HepG2 (cell line): ENCODE measurements around the gene L3MBTL1. TPM values are rescaled to one million over a fixed set of nuclear protein-coding genes. Genes with fewer than 3 reads are reported as not detected.

ENCODE experiments used
- ATAC-seq: fragments of 200-7000 bp; cut with Tn5 transposase; 3 replicates; pipeline ENCODE4 v1.9.1; 2020; ENCODE audit warnings: mild to moderate bottlenecking, moderate library complexity
- BruUV-seq: library from RNA; stranded (reverse); fragments of 400-500 nt; replicated peaks from 2 replicates; lab custom pipeline; 2021; lab: Mats Ljungman, UMichigan
- CTCF ChIA-PET: fragments of 300-600 bp; formaldehyde crosslinking; extraction: SDS; loops from one replicate; lab custom pipeline; 2021; ENCODE audit warnings: low total read pairs, inconsistent platforms, low intra/inter-chr PET ratio; lab: Yijun Ruan, JAX
- POLR2A ChIA-PET: fragments of 350-600 bp; sonication (Branson Sonifier 250); formaldehyde crosslinking; loops from one replicate; lab custom pipeline; 2020; ENCODE audit warnings: antibody characterized with exemption, inconsistent platforms; lab: Yijun Ruan, JAX
- DNase-seq: peaks from one replicate; pipeline ENCODE4 v3.0.0-alpha.2; 2015; ENCODE audit warnings: low spot score
- FAIRE-seq: peaks from 3 replicates; lab custom pipeline; 2011; peaks lifted over from hg19 to GRCh38; lab: Jason Lieb, UNC
- H2AFZ ChIP-seq: one replicate; pipeline ENCODE4 v1.6.1; 2011; ENCODE audit warnings: low read length, inconsistent platforms
- H3K27ac ChIP-seq: fragments of 300-600 bp; 3 replicates; pipeline ENCODE4 v1.8.0; 2011; ENCODE audit warnings: mixed run types, mild to moderate bottlenecking, mixed read lengths, low read length, inconsistent platforms; ENCODE audit not compliant: insufficient read depth; ENCODE audit errors: extremely low read length
- H3K27me3 ChIP-seq, 2 experiments: fragments of 200-600 bp in 1 of 2; 2 replicates in 1 of 2; 3 replicates in 1 of 2; pipeline versions ENCODE4 v1.6.0 to v1.8.0; 2011; ENCODE audit warnings: low read length in 2 of 2, mild to moderate bottlenecking in 2 of 2, moderate library complexity in 2 of 2, inconsistent platforms in 1 of 2; ENCODE audit not compliant: insufficient read depth in 2 of 2, control insufficient read depth in 1 of 2
- H3K36me3 ChIP-seq, 2 experiments: fragments of 200-600 bp in 1 of 2; replicated peaks in 1 of 2; 2 replicates in 1 of 2; 3 replicates in 1 of 2; pipeline versions ENCODE4 v1.5.1 to v1.8.0; 2011; ENCODE audit warnings: low read length in 2 of 2, inconsistent platforms in 1 of 2; ENCODE audit not compliant: insufficient read depth in 2 of 2, control insufficient read depth in 1 of 2
- H3K4me1 ChIP-seq: 2 replicates; pipeline ENCODE4 v1.5.1; 2012; ENCODE audit warnings: low read length, inconsistent platforms; ENCODE audit not compliant: insufficient read depth
- H3K4me2 ChIP-seq: 2 replicates; pipeline ENCODE4 v1.6.0; 2011; ENCODE audit warnings: low read depth, low read length, inconsistent platforms
- H3K4me3 ChIP-seq, 3 experiments: fragments of 200-600 bp in 1 of 3; sonication (generic), shearing (Covaris generic) in 1 of 3; replicated peaks in 1 of 3; 2 replicates each; pipeline ENCODE4 v1.5.1; 2011 to 2016; ENCODE audit warnings: low read length in 3 of 3, inconsistent platforms in 2 of 3, low read depth in 2 of 3, mild to moderate bottlenecking in 2 of 3, control low read depth in 1 of 3, mixed read lengths in 1 of 3; ENCODE audit not compliant: insufficient read depth in 1 of 3
- H3K79me2 ChIP-seq: one replicate; pipeline ENCODE4 v1.6.1; 2011; ENCODE audit warnings: low read length, inconsistent platforms; ENCODE audit not compliant: insufficient read depth
- H3K9ac ChIP-seq: 2 replicates; pipeline ENCODE4 v1.6.0; 2011; ENCODE audit warnings: mild to moderate bottlenecking, low read depth, low read length, inconsistent platforms; ENCODE audit not compliant: insufficient read depth
- H3K9me3 ChIP-seq: 2 replicates; pipeline ENCODE4 v1.5.1; 2012; ENCODE audit warnings: mild to moderate bottlenecking, low read length
- H4K20me1 ChIP-seq: 2 replicates; pipeline ENCODE4 v1.6.0; 2011; ENCODE audit warnings: inconsistent platforms, mild to moderate bottlenecking, low read length, moderate library complexity; ENCODE audit not compliant: insufficient read depth
- FOXA1 ChIP-seq, 2 experiments: fragments of 450-650 bp in 1 of 2; sonication (generic) in 1 of 2; formaldehyde crosslinking in 1 of 2; IDR thresholded peaks; 2 replicates each; pipeline versions ENCODE4 v1.4.0 to v1.6.1; 2016 to 2020; ENCODE audit warnings: missing genetic modification reagents in 1 of 2
- GATA4 ChIP-seq: sonication (generic); IDR thresholded peaks from 2 replicates; pipeline ENCODE4 v1.6.1; 2016; ENCODE audit warnings: antibody characterized with exemption, low read depth, borderline replicate concordance
- HNRNPUL1 ChIP-seq: fragments of 200-400 bp; formaldehyde crosslinking; IDR thresholded peaks from 2 replicates; pipeline ENCODE4 v1.6.1; 2017; ENCODE audit warnings: low read depth, mild to moderate bottlenecking, low read length, moderate library complexity
- HOXA3 ChIP-seq: sonication (generic); formaldehyde crosslinking; IDR thresholded peaks from 2 replicates; pipeline ENCODE4 v1.5.0; 2020; ENCODE audit warnings: missing genetic modification reagents
- MAFK ChIP-seq, 2 experiments: IDR thresholded peaks in 1 of 2; conservative IDR thresholded peaks in 1 of 2; 2 replicates each; pipeline ENCODE4 v1.6.1; 2011; ENCODE audit warnings: improper control_type of control experiment in 2 of 2, low read length in 2 of 2
- PITX1 ChIP-seq: sonication (generic); formaldehyde crosslinking; IDR thresholded peaks from 2 replicates; pipeline ENCODE4 v1.5.1; 2020; ENCODE audit warnings: mild to moderate bottlenecking, missing genetic modification reagents
- XRCC5 ChIP-seq: fragments of 200-400 bp; formaldehyde crosslinking; optimal IDR thresholded peaks from 2 replicates; pipeline ENCODE3; 2017; ENCODE audit warnings: mild to moderate bottlenecking, low read length
- ZBTB7B ChIP-seq: sonication (generic); formaldehyde crosslinking; IDR thresholded peaks from 2 replicates; pipeline ENCODE4 v1.4.0; 2020; ENCODE audit warnings: missing genetic modification reagents
- ZFP90 ChIP-seq: sonication (generic); formaldehyde crosslinking; IDR thresholded peaks from 2 replicates; pipeline ENCODE4 v1.8.0; 2022; ENCODE audit warnings: missing genetic modification reagents, mild to moderate bottlenecking, inconsistent platforms, borderline replicate concordance
- ZNF546 ChIP-seq: sonication (generic); formaldehyde crosslinking; conservative IDR thresholded peaks from 2 replicates; pipeline ENCODE4 v1.8.1; 2023; ENCODE audit warnings: mild to moderate bottlenecking, missing genetic modification reagents
- ZNF878 ChIP-seq: sonication (generic); formaldehyde crosslinking; IDR thresholded peaks from 2 replicates; pipeline ENCODE4 v1.8.1; 2023; ENCODE audit warnings: mild to moderate bottlenecking, missing genetic modification reagents, moderate library complexity
- WGBS: methylation state at CpG from one replicate; pipeline ENCODE4 v1.1.6; 2017; ENCODE audit warnings: low lambda C conversion rate; 5-methylcytosine and 5-hydroxymethylcytosine counted together
- in situ Hi-C: cut with HindIII; loops from 2 replicates; pipeline ENCODE4 v1.10.0; 2017; ENCODE audit warnings: low pct_unique_long_range_greater_than_20kb; ENCODE audit not compliant: extremely low pct_ligation_motif_present
- intact Hi-C: fragments of 100-400 bp; cut with micrococcal nuclease; formaldehyde crosslinking; loops from one replicate; pipeline ENCODE4 v1.10.0; 2022; ENCODE audit not compliant: unreplicated experiment
- polyA plus RNA-seq, 8 experiments: library from polyadenylated mRNA; depleted of rRNA in 3 of 8; stranded (reverse) in 7 of 8; unstranded in 1 of 8; fragments of >200 nt; fragmentation: Illumina TruSeq in 4 of 8; extraction: Trizol in 4 of 8; gene quantifications; 2 replicates each; pipeline versions ENCODE4 v1.2.1 to v1.2.3, GENCODE V29; 2011 to 2016; ENCODE audit warnings: low read depth in 4 of 8, missing spikeins in 1 of 8, mixed read lengths in 1 of 8; ENCODE audit not compliant: insufficient read depth in 1 of 8
- total RNA-seq, 5 experiments: library from RNA; depleted of rRNA; stranded (reverse); fragments of >200 nt; fragmentation: Illumina TruSeq; extraction: Trizol; gene quantifications; 2 replicates each; pipeline ENCODE4 v1.2.3, GENCODE V29; 2016; ENCODE audit warnings: low read depth in 1 of 5
- TF ChIP-seq, protein P1 (sequence below): sonication (generic); formaldehyde crosslinking; IDR thresholded peaks from 2 replicates; pipeline ENCODE4 v1.8.0; 2022; ENCODE audit warnings: mild to moderate bottlenecking, missing genetic modification reagents, moderate library complexity
- TF ChIP-seq, protein P2 (sequence below): IDR thresholded peaks from 2 replicates; pipeline ENCODE4 v1.6.1; 2016; ENCODE audit warnings: mild to moderate bottlenecking
- TF ChIP-seq, protein P3 (sequence below): sonication (generic); formaldehyde crosslinking; IDR thresholded peaks from 2 replicates; pipeline ENCODE4 v1.4.0; 2020; ENCODE audit warnings: mild to moderate bottlenecking, missing genetic modification reagents
- TF ChIP-seq, protein P4 (sequence below): sonication (generic); formaldehyde crosslinking; conservative IDR thresholded peaks from 2 replicates; pipeline ENCODE4 v1.8.1; 2023; ENCODE audit warnings: missing genetic modification reagents
- TF ChIP-seq, protein P5 (sequence below): sonication (generic); formaldehyde crosslinking; IDR thresholded peaks from 2 replicates; pipeline ENCODE4 v1.8.1; 2023; ENCODE audit warnings: mild to moderate bottlenecking, missing genetic modification reagents, borderline replicate concordance
- TF ChIP-seq, protein P6 (sequence below): IDR thresholded peaks from 2 replicates; pipeline ENCODE4 v1.6.1; 2016; ENCODE audit warnings: low read depth, borderline replicate concordance

Gene L3MBTL1
- total and polyA plus RNA-seq, 2 of the 13 experiments (the other 11 are each of a cell fraction or from before 2014, with no cell fraction given) = 9.0 to 17.8 TPM

DNA sequence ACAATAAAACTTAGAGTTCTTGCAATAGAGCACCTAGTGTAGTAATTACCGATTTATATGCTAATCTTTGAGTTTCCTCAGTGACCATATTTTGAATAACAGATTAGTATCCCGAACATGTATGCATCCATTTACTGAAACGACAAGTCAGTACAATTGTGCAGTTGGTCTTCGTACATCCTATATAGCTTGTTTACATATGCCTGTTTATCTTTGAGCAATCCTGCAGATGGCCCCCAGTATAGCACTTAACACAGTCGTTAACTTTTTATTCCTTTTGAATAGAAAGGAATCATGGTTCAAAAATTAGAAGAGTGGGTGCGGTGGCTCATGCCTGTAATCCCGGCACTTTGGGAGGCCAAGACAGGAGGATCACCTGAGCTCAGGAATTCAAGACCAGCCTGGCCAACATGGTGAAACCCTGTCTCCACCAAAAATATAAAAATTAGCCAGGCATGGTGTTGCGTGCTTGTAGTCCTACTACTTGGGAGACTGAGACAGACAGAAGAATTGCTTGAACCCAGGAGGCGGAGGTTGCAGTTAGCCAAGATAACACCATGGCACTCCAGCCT, 43.2 kb upstream of the L3MBTL1 start (continued):
- no peak for TF ChIP-seq MAFK (conservative IDR thresholded peaks at IDR 0.05 in 1 of 2, IDR thresholded peaks at IDR 0.05 in 1 of 2; ENCODE audit: low read length in 2 of 2)
- TF ChIP-seq GATA4 = no peak
- TF ChIP-seq FOXA1 (IDR thresholded peaks at IDR 0.05) = no peak
- TF ChIP-seq FOXA1 (CRISPR knock-in tag; IDR thresholded peaks at IDR 0.05) = peak; percentile 67
- 0 out of 2 replicates have a peak, but pooled peaks have one; percentile 23 for TF ChIP-seq PITX1 (CRISPR knock-in tag)
- TF ChIP-seq, protein P1, sequence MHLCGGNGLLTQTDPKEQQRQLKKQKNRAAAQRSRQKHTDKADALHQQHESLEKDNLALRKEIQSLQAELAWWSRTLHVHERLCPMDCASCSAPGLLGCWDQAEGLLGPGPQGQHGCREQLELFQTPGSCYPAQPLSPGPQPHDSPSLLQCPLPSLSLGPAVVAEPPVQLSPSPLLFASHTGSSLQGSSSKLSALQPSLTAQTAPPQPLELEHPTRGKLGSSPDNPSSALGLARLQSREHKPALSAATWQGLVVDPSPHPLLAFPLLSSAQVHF (CRISPR knock-in tag) = no peak
- no peak for TF ChIP-seq ZFP90
- TF ChIP-seq, protein P2, sequence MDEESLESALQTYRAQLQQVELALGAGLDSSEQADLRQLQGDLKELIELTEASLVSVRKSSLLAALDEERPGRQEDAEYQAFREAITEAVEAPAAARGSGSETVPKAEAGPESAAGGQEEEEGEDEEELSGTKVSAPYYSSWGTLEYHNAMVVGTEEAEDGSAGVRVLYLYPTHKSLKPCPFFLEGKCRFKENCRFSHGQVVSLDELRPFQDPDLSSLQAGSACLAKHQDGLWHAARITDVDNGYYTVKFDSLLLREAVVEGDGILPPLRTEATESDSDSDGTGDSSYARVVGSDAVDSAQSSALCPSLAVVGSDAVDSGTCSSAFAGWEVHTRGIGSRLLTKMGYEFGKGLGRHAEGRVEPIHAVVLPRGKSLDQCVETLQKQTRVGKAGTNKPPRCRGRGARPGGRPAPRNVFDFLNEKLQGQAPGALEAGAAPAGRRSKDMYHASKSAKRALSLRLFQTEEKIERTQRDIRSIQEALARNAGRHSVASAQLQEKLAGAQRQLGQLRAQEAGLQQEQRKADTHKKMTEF = no peak
- TF ChIP-seq, protein P3, sequence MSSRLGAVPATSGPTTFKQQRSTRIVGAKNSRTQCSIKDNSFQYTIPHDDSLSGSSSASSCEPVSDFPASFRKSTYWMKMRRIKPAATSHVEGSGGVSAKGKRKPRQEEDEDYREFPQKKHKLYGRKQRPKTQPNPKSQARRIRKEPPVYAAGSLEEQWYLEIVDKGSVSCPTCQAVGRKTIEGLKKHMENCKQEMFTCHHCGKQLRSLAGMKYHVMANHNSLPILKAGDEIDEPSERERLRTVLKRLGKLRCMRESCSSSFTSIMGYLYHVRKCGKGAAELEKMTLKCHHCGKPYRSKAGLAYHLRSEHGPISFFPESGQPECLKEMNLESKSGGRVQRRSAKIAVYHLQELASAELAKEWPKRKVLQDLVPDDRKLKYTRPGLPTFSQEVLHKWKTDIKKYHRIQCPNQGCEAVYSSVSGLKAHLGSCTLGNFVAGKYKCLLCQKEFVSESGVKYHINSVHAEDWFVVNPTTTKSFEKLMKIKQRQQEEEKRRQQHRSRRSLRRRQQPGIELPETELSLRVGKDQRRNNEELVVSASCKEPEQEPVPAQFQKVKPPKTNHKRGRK (CRISPR knock-in tag) = no peak
- no peak for TF ChIP-seq HOXA3

DNA sequence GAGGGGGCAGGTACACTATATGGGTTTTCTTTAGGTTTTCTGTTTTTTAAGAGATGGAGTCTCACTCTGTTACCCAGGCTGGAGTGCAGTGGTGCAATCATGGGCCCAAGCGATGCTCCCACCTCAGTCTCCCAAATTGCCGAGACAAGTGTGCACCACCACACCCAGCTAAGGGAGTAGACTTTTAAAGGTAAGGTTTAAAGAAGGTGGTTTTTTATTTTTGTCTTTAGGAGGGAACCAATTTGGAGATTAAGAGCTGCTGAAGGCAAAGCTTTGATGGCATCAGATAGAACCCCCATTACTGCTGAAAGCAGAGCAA, 41.9 kb upstream of the L3MBTL1 start:
- peaks cover 13 to 62% of the 10 kb centered on the region in 2 experiments for H3K36me3 ChIP-seq
- FAIRE-seq (no peak), ATAC-seq (peak; percentile 8), DNase-seq (no peak)
- BruUV-seq = no TSS peak
- no peaks in the 10 kb centered on the region for H3K9me3 ChIP-seq
- no peak overlapping the region for H3K4me2 ChIP-seq
- peaks cover 26% of the 10 kb centered on the region for H3K79me2 ChIP-seq
- no peak overlapping the region for H2AFZ ChIP-seq
- ChIA-PET CTCF (no interaction called here), POLR2A (interaction anchor here (0.9 to 2.8 kb wide), 9 partner anchors 9 to 125 kb away, joined by 3 to 40 read pairs (median 6); partner anchors contain the start of genes IFT52 and SRSF6)
- in situ Hi-C loops (no loop called here), intact Hi-C loops (no loop called here)
- peaks cover 28% of the 10 kb centered on the region for H3K4me1 ChIP-seq
- WGBS = 98% methylated on average over 2 of the region's 2 CpGs
- H4K20me1 ChIP-seq = peaks cover 47% of the 10 kb centered on the region
- no peak overlapping the region for H3K4me3 ChIP-seq
- no peaks in the 10 kb centered on the region for H3K27me3 ChIP-seq
- no peak overlapping the region for H3K27ac ChIP-seq
- H3K9ac ChIP-seq = no peak overlapping the region
- TF ChIP-seq HNRNPUL1 = no peak
- no peak for TF ChIP-seq ZBTB7B (CRISPR knock-in tag)
- no peak for TF ChIP-seq ZNF546
- TF ChIP-seq, protein P4, sequence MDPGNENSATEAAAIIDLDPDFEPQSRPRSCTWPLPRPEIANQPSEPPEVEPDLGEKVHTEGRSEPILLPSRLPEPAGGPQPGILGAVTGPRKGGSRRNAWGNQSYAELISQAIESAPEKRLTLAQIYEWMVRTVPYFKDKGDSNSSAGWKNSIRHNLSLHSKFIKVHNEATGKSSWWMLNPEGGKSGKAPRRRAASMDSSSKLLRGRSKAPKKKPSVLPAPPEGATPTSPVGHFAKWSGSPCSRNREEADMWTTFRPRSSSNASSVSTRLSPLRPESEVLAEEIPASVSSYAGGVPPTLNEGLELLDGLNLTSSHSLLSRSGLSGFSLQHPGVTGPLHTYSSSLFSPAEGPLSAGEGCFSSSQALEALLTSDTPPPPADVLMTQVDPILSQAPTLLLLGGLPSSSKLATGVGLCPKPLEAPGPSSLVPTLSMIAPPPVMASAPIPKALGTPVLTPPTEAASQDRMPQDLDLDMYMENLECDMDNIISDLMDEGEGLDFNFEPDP (CRISPR knock-in tag) = no peak
- no peak for TF ChIP-seq XRCC5
- TF ChIP-seq, protein P5, sequence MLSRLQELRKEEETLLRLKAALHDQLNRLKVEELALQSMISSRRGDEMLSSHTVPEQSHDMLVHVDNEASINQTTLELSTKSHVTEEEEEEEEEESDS (CRISPR knock-in tag) = no peak
- 0 out of 2 replicates have a peak, but pooled peaks have one; percentile 17 for TF ChIP-seq ZNF878
- TF ChIP-seq, protein P6, sequence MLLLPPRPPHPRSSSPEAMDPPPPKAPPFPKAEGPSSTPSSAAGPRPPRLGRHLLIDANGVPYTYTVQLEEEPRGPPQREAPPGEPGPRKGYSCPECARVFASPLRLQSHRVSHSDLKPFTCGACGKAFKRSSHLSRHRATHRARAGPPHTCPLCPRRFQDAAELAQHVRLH (CRISPR knock-in tag) = no peak
